Fibroblast of lung (primary cell): Measurements from ENCODE around the gene FUNDC1.

Experiments
- CTCF ChIP-seq, 2 donors: IDR thresholded peaks in 1 of 2; conservative IDR thresholded peaks in 1 of 2; 1 replicate in 1 of 2; 2 replicates in 1 of 2; pipeline ENCODE4 v1.5.1; 2011 to 2012; ENCODE audit warnings: low read length in 2 of 2, control low read depth in 1 of 2, inconsistent platforms in 1 of 2, low read depth in 1 of 2, mild to moderate bottlenecking in 1 of 2
- EZH2 ChIP-seq: IDR thresholded peaks from 2 replicates; pipeline ENCODE4 v1.5.1; 2012; ENCODE audit warnings: low read length, control low read depth, mild to moderate bottlenecking; ENCODE audit errors: missing control alignments

- TF ChIP-seq CTCF (conservative IDR thresholded peaks at IDR 0.05 in 1 of 2, IDR thresholded peaks at IDR 0.05 in 1 of 2; ENCODE audit: low read depth in 1 of 2, low read length in 2 of 2) (no peak), EZH2 (no peak)
These were observed 29.8 kb upstream of the FUNDC1 start for GRCh38 chrX:44572340-44572938.
